ENCODE measurements around the gene TRAK1.
A peak's percentile ranks its signal among the peaks of the same experiment; 100 is the strongest.

TRAK1 gene

DNA sequence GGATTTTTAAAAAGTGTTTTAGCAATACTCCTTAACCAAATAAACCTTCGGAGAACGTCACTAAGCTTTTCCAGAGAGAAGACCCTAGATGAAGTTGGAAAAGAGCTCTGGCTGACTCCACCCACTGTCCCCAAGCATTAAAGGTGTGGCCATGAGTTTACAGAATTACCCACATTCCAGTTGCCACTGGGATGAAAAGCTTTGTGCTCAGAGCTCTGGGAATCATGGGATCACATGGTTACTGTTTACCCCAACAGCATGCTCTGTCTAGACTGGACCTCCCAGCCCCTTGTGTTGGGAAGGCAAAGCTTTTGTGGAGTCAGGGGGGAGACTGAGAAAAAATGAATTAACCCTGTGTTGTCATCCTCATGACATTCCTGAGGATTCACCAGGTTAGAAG lies 119.6 kb downstream of the TRAK1 start:
- DNase-seq (ENCODE audit: low spot score) = no peak

DNA sequence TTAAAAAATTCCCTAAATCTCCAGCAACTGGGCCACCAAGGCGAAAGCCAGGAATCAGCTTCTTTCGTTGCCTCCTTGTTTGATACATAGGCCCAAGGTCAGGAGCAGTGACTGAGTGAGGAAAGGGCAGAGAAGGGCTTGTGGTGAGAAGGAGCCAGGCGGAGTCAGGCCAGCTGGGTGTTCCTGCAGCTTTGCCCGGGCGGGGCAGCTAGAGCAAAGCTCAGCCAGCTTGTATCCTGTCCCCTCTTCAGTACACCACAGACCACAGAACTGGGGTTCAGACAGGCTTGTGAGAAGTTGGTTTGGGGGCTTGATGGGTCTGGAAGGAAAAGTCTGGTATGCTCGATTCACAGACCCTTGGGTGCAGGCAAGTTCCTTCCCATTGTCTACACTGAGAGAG lies 122.3 kb downstream of the TRAK1 start:
- DNase-seq (ENCODE audit: low spot score) = no peak

DNA sequence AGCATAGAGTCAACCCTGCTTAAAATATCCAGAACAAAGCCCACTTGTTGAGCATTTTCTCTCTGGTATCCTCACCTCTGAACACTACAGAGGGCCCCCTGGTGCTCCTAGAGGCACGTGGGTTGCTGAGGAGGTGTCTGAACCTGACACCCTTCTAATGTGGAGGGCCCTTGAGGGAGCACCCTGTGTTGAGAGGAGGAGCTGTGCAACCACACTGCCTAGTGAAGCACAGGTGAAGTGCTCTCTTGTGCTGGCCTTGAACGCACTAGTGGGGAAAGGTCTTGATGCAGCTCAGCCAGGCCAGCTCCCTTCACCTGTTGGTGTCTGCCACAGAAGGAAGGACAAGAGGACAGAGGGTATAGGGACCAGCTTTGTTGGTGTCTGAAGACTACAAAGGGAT lies 122.9 kb downstream of the TRAK1 start:
- DNase-seq (ENCODE audit: low spot score) = no peak

DNA sequence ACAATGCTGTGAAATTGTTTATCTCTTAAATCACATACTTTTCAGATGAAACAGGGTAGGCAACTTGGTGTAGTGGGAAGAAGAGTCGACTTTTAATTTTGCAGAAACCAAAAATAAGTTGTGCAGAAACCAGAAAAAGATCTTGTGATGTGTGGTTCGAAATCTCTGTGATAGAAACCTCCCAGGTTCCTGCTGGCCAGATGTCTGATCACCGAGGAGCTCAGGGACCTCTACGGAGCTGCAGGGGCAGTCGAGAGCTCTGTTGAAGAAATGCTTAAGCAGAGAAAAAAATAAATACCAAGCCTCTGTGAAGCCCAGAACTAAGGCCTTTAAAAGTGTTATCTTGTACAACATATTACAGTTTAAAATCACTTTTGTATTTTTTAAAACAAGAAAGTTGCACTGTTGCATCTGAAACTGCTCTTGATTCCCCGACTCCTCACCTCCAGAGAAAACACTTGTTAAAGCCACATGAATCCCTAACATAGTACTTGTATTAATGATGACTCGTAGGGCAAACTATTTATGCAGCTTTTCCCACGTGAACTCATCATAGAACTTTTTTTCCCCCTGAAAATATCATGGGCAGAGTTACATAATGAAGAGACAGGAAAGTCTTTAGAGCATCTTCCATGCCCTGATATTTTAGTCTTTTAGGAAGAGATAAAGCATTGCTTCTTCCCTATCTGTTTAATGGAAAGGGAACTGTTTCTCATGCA lies 123.6 kb downstream of the TRAK1 start:
- DNase-seq (ENCODE audit: low spot score) = no peak

DNA sequence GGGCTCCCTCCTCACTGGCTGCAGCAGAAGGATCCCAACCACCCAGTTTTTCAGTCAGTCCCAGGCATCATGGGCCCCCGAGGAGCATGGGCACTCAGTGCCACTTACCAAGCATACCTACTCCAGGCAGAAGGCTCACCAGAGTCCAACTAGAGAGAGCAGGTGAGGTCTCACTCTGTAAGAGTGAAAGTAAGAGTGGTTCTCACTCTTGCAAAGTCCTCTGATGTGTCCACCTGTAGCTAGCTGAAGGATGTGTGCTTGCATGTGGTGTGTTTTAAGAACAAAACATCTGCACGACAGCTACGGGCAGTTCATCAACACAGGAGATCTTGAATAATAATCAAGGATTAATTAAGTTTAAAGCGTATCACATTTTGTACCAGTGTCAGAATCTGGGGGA lies 125.1 kb downstream of the TRAK1 start:
- DNase-seq (ENCODE audit: low spot score) = no peak

DNA sequence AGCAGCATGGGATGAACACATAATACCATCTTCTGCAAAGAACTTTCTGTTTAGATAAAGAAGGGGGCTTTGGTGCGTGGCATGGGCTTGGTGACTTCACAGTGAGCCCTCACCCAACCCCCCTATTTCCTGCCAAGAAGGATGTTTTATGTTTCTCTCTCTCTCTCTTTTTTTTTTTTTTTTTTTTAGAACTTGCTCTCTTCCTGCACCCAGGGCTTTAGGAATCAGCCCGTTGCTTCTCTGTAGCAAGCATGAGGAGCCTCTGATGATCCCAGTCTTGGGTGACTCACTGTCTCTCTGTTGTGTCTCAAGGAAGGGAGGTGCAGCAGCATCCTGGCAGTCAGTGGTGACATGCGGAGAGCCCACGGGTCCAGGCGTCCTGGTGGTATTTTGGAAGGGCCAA lies 125.8 kb downstream of the TRAK1 start:
- DNase-seq (ENCODE audit: low spot score) = no peak

DNA sequence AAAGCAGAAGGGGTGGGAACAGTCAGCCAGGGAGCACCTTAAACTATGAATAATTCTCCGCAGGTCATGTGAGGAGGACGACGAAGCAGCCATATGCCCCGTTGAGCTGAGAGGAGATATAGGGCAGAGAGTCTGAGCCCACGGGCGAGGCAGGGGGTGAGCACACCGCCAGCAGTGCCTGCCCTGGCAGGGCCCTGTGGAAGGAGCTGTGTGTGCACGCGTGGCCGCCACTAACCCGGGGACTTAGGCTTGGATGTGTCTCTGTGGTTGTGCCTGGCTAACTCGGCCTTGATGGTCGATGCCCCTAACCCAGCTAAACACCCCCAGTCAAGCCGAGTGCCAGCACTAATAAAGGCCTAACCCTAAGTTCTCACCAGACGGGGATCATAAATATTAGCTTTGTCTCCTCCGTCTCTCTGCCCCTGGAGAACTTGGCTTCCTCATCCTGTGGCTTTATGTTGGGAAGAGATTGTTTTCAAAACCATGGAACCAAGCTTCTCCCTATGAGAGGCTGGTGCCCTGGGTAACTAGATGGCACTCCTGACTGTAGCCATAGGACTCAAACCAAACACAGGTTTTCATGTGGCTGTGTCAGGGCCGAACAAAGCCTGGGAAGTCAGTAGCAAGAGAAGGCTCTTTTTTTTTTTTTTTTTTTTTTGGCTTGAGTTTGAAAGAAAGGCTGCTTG lies 129.4 kb downstream of the TRAK1 start:
- DNase-seq (ENCODE audit: low spot score) = no peak

DNA sequence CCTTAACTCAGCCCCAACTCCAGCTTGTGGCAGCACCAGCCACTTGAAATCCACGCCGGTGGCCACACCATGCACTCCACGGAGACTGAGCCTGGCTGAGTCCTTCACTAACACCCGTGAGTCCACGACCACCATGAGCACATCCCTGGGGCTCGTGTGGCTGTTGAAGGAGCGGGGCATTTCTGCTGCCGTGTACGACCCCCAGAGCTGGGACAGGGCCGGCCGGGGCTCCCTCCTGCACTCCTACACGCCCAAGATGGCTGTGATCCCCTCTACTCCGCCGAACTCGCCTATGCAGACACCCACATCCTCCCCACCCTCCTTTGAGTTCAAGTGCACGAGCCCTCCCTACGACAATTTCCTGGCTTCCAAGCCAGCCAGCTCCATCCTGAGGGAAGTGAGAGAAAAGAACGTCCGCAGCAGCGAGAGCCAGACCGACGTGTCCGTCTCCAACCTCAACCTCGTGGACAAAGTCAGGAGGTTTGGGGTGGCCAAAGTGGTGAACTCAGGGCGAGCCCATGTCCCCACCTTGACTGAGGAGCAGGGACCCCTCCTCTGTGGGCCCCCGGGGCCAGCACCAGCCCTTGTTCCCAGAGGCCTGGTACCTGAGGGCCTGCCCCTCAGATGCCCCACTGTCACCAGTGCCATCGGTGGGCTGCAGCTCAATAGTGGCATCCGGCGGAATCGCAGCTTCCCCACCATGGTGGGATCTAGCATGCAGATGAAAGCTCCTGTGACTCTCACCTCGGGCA lies 132.0 kb downstream of the TRAK1 start:
- DNase-seq (ENCODE audit: low spot score) = no peak

DNA sequence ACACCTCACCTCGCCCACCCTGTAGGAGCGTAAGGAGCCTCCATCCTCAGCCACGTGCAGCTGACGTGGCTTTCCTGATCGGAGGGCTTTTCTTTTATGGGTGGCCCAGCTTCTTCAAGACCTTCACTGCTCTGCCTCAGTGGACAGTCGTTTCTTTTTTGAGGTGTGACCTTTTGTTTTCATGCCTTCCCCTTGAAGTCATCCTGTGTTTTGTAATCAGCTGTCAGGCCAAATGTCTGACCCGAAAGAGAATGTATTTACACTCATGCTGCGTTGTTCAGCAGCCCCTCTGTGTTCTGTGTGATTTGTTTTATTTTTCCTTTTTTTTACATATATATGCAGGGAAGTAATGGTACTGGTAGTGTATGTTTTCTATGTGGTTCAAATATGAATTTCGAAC lies 133.0 kb downstream of the TRAK1 start:
- DNase-seq (ENCODE audit: low spot score) = no peak

DNA sequence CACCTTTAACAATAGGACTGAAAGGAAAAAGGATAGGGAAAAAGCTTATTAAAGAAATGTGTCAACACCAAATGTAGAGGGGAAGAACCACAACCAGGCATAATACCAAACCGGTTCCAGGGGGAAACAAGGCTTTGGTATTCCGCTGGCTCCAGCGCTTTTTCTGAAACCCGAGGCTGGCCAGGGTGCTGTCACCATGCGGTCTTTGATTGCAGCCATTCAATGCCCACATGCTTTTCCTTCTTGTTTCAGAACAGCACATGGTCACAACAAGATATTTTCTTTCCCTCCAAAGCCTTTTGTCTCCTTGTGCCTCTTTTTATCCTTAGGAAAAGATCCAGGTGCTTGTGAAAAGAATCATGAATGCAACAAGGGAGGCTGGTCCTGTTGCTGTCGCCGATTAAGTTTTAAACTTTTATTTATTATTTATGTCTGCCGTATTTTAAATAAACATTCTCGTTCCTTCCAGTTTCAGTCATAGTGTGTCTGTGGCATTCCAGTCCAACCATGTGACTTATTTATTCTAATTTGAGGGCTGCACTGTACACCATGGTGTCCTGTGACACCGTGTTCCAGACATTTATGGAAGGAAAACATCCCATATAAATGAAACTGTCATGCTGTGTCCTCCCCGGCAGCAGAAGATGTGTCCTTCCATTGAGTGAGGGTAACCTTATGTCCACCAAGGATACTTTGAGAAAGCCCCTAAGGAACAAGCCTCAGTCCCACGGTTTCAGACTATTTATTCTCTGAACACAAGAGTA lies 133.7 kb downstream of the TRAK1 start:
- no peak for DNase-seq (ENCODE audit: low spot score)

DNA sequence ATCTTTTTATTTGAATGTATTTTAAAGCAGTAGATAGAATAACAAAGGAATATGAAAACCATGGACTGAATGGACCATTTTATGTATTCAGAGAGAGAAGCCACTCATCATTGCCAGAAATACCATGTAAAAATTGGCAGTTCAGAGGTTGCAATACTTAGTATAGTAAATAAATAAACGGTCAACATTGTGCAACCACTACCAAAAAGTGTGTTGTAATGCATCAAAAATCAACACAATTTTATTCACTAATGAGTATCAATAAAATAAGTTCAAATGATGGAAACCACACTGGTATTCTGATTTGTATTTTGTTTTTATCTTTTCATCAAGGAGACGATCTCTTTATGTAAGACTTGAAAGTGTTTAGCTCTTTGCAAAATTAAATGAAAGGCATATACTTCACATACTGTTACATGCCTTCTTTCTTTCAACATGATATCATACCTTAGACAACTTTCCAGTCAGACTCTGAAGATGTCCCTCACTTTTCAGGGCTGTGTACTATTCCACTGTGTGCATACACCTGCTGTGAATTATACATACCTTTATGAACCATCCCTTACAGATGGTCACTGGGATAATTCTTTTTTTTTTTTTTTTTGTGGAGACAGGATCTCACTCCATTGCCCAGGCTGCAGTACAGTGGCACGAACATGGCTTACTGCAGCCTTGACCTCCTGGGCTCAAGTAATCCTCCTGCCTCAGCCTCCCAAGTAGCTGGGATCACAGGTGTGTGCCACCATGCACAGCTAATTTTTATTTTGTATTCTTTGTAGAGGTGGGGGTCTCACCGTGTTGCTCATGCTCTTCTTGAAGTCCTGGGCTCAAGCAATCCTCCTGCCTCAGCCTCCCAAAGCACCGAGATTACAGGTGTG lies 134.6 kb downstream of the TRAK1 start:
- no peak for DNase-seq (ENCODE audit: low spot score)

DNA sequence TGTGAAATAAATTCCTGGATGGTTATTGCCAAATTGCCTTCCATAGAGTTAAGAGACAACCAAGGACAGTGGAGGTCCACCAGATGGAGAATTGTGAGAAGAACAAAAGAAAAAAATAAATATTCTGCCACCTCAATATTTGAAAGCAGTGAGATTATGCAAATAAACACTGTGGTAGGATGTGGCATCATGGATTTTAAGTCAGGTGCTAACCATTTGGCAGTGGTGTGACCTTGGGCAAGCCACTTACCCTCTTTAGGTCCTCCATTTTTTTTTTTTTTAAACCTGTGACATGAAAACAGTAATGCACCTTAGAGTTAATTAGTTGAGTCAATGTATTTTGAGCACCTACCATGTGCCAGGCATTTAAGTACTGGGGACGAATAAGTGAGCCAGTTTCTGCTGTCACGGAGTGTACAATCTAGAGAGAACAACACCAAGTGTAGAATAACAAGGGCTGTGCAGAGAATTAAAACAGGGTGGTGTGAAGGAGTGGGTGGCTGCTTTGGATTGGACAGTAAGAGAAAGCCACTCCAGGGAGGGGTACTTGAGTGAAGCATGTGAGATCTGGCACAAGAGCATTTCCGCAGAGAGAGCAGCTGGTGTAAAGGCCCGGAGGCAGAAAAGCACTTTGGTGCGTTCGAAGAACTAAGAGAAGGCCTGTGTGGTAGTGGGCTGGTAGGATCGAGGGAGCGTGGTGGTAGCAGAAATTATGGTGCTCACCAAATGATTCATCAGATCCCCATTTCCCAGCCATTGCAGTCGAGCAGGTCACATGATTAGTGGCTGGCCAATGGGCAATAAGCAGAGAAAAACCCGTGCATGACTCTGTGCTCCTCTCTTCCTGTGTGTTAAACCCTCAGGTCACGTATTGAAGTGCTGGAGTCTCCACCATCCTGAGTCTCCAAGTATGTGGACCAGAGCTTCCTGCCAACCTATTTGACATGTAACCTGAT lies 135.6 kb downstream of the TRAK1 start:
- no peak for DNase-seq (ENCODE audit: low spot score)

DNA sequence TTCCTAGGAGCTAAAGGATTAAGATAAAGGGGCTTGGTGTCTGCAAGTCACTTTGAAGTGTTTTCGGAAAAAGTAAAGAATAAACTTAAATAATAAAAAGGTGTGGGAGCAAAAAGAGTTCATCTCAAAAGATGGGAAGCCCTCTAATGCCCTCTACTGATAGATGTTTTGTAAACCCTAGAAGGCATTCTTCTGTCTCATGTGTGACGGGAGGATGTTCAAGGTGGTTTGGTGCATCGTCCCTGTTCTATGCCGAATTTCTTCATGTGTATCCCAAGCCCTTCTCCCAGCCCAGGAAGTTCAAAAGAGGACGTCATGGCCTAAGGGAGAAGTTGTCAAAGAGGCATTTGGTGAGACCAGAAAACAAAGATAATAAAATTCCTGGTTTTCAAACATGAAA lies 137.6 kb downstream of the TRAK1 start:
- DNase-seq (ENCODE audit: low spot score) = no peak

DNA sequence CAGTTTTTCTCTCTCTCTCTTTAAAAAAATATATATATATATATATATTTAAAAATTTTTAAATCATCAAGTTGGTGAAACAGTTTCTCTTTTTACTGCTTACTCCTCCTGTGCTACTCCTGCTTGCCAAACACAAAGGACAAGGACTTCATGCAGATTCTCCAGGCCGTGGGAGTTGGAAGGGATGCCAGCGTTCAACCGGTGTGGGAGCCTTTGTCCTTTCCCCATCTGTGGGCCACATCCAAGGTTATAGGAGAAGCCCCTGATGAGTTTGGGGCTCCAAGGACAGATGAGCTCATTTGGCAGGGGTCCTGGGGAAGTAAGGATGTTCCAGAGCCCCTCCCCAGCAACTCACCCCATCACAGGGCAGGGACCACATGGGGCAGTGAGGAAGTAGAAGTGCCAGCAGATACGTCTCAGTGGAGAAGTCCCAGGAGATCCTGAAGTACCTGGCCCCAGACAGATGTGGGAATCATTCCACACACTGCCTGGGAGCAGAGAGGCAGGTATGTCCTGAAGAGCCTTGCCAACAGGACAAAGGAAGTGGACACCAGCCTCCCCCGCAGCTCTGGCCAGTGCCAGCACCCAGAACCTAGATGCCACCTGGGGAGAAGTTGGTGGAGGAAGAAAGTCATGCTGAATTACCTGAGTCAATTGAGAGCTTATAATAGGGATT lies 138.2 kb downstream of the TRAK1 start:
- no peak for DNase-seq (ENCODE audit: low spot score)

DNA sequence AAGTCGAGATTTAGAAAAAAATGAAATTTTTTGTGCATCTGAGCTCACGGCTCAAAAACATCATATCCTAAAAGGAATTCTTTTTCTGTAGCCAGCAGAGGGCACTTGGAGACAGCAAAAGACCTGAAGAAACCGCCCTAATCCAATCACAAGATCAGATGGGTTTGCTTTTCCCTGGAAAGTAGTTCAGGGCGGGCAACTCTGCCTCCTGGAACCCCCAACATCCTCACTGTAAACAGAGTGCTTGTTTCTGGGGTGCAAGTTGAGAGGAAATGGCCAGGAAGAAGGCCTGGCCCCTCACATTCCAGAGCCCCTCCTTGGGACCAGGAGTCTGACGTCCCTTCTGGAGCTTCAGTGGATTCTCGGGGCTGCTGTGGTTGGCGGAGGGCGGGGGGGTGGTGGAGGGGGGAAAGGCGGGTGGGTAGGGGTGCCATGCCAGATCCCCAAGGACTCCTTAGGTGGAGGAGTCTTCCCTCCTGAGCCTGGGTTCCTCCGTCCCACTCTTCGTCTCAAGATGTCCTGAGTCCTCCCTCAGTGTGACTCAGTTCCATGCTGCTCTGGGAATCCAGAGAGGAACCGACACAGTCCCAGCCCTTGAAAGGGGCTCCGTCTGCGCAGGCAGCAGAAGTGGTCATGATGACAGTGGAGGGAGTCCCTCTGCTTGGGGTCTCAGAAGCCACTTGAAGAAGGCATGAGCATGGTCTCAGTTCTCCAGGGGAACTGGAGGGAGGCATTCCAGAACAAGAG lies 139.0 kb downstream of the TRAK1 start:
- peak; percentile 78 for DNase-seq (ENCODE audit: low spot score)

DNA sequence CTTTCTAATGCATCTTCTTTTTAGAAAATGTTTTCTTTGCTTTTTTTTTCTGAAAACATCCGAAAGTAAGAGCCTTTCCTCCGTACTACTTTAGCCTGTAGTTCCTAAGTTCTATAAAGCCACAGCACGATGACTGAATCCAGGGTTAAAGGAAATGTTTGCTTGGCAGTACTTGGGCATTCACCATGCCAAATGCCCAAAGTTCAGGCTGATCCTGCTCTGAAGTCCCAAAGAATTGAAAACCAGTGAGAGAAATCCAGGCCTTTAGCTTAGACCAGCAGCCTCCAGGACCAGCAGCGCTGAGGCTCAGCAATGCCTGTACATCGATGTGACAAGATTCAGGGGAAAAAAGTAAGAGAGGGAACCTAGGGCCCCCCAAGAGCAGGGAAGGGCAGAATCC lies 139.7 kb downstream of the TRAK1 start:
- DNase-seq (ENCODE audit: low spot score) = no peak

DNA sequence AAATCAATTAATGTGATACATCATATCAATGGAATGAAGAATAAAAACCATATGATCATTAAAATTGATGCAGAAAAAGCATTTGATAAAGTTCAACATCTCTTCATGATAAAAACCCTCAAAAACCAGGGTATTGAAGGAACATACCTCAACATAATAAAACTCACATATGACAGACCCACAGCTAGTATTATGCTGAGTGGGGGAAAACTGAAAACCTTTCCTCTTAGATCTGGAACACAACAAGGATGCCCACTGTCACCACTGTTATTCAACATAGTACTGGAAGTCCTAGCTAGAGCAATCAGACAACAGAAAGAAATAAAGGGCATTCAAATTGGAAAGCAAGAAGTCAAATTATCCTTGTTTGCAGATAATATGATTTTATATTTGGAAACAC lies 144.4 kb downstream of the TRAK1 start:
- no peak for DNase-seq (ENCODE audit: low spot score)

DNA sequence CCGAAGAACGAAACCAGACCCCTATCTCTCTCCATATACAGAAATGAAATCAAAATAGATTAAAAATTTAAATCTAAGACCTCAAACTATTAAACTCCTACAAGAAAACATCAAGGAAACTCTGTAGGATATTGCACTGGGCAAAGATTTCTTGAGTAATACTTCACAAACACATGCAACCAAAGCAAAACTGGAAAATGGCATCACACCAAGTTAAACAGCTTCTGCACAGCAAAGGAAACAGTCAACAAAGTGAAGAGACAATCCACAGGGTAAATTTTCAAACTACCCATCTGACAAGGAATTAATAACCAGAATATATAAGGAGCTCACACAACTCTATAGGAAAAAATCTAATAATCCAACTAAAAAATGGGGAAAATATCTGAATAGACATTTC lies 145.5 kb downstream of the TRAK1 start:
- no peak for DNase-seq (ENCODE audit: low spot score)

DNA sequence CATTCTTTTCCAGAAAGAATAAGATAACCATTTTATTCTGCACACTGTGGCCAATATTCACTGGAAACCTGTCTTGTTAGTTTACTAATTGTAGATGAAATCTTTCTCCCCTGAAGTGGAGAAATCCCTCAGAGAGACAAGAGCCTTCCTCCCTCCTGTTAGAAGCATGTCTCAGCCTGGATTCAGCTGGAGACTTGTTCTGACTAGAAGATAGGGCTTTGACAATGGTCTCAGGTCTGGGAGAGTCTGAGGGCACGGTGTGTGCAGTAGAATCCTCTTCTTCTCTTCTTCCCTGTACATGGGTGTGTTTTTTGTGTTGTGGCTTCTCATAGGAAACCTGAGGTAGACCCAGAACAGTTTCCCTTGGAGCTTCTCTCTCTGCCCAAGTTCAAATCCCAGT lies 154.9 kb downstream of the TRAK1 start:
- DNase-seq (ENCODE audit: low spot score) = no peak

All from HuH-7 (cell line).